ENCODE measurements around the gene COG2. TPM values are rescaled to one million over a fixed set of nuclear protein-coding genes. Genes with fewer than 3 reads are reported as not detected.

COG2 gene
- total and polyA plus RNA-seq, 2 of the 13 experiments (the other 11 are each of a cell fraction or from before 2014, with no cell fraction given): 16.8 to 36.3 TPM

- TF ChIP-seq ZNF816 (CRISPR knock-in tag; IDR thresholded peaks at IDR 0.05; ENCODE audit: borderline replicate concordance): no peak
- TF ChIP-seq, protein P1, sequence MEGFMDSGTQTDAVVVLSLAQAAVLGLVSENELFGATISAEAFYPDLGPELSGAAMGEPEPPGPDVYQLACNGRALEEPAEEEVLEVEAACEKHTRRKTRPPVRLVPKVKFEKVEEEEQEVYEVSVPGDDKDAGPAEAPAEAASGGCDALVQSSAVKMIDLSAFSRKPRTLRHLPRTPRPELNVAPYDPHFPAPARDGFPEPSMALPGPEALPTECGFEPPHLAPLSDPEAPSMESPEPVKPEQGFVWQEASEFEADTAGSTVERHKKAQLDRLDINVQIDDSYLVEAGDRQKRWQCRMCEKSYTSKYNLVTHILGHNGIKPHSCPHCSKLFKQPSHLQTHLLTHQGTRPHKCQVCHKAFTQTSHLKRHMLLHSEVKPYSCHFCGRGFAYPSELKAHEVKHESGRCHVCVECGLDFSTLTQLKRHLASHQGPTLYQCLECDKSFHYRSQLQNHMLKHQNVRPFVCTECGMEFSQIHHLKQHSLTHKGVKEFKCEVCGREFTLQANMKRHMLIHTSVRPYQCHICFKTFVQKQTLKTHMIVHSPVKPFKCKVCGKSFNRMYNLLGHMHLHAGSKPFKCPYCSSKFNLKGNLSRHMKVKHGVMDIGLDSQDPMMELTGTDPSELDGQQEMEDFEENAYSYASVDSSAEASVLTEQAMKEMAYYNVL (CRISPR knock-in tag; IDR thresholded peaks at IDR 0.05; ENCODE audit: borderline replicate concordance): no peak
- TF ChIP-seq DR1 (CRISPR knock-in tag; IDR thresholded peaks at IDR 0.05): no peak
- no peak for TF ChIP-seq ZNF281 (CRISPR knock-in tag; IDR thresholded peaks at IDR 0.05; ENCODE audit: borderline replicate concordance)
- TF ChIP-seq DBP (CRISPR knock-in tag; IDR thresholded peaks at IDR 0.05; ENCODE audit: not compliant biosample characterization): no peak
- TF ChIP-seq, protein P2, sequence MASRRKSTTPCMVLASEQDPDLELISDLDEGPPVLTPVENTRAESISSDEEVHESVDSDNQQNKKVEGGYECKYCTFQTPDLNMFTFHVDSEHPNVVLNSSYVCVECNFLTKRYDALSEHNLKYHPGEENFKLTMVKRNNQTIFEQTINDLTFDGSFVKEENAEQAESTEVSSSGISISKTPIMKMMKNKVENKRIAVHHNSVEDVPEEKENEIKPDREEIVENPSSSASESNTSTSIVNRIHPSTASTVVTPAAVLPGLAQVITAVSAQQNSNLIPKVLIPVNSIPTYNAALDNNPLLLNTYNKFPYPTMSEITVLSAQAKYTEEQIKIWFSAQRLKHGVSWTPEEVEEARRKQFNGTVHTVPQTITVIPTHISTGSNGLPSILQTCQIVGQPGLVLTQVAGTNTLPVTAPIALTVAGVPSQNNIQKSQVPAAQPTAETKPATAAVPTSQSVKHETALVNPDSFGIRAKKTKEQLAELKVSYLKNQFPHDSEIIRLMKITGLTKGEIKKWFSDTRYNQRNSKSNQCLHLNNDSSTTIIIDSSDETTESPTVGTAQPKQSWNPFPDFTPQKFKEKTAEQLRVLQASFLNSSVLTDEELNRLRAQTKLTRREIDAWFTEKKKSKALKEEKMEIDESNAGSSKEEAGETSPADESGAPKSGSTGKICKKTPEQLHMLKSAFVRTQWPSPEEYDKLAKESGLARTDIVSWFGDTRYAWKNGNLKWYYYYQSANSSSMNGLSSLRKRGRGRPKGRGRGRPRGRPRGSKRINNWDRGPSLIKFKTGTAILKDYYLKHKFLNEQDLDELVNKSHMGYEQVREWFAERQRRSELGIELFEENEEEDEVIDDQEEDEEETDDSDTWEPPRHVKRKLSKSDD (CRISPR knock-in tag; IDR thresholded peaks at IDR 0.05; ENCODE audit: low read depth): no peak
- TF ChIP-seq SOX13 (IDR thresholded peaks at IDR 0.05): no peak
- no peak for TF ChIP-seq SOX13 (CRISPR knock-in tag; conservative IDR thresholded peaks at IDR 0.05 in 1 of 2, IDR thresholded peaks at IDR 0.05 in 1 of 2)
- no peak for TF ChIP-seq HNF1B (CRISPR knock-in tag; IDR thresholded peaks at IDR 0.05)
- no peak for TF ChIP-seq TERF1 (CRISPR knock-in tag; IDR thresholded peaks at IDR 0.05)
- no peak for TF ChIP-seq E2F5 (CRISPR knock-in tag; conservative IDR thresholded peaks at IDR 0.05)
- no peak for TF ChIP-seq ESRRA (CRISPR knock-in tag; IDR thresholded peaks at IDR 0.05; ENCODE audit: low read depth)
Observed at GRCh38 chr1:230709619-230710542, 67.6 kb downstream of the COG2 start (continued).
